DOHH2 (cell line): ENCODE results near the gene CFAP74.

ENCODE experiments used
- EZH2phosphoT487 ChIP-seq: fragments of 200-600 bp; sonication (generic); IDR thresholded peaks from 2 replicates; pipeline ENCODE4 v1.6.1; 2017; ENCODE audit warnings: borderline replicate concordance, mild to moderate bottlenecking, antibody characterized with exemption, low read length, moderate library complexity, mixed read lengths
- TF ChIP-seq, protein P1 (sequence below): fragments of 200-600 bp; sonication (generic); IDR thresholded peaks from one replicate; pipeline ENCODE4 v1.5.1; 2014; ENCODE audit warnings: antibody characterized with exemption, mild to moderate bottlenecking, low read depth, low read length; ENCODE audit not compliant: poor library complexity, severe bottlenecking

DNA sequence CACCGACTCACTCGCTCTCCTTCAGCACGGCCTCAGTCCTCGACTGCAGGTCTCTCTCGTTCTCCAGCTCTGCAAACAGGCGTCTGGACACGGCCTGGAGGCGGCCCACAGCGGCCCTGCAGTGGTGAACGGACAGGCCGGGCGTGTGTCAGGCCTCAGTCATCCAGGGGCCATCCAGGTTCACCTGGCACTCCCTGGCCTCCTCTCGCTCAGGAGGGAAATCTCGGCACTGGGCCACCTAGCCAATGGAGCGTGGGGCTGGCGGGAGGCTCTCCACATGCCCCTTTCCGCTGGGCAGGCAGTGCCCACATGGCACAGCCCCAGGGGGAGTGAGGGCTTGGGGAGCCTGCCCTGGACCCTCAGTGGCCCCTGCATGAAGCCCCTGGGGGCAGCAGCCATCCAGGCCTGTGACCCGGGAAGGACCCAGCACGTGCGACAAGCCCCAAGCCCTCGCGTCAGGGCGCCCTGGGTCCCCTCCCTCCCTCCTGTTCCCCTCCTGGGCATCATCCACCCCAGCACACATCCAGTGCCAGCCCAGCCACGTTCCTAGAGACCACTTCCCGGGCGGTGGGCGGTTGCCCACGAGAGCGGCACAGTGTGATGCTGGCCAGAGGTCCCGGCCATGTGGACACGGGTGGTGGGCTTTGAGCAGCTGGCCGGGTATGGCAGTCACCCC, 18.1 kb downstream of the CFAP74 start:
- TF ChIP-seq EZH2phosphoT487, result no peak
- TF ChIP-seq, protein P1, sequence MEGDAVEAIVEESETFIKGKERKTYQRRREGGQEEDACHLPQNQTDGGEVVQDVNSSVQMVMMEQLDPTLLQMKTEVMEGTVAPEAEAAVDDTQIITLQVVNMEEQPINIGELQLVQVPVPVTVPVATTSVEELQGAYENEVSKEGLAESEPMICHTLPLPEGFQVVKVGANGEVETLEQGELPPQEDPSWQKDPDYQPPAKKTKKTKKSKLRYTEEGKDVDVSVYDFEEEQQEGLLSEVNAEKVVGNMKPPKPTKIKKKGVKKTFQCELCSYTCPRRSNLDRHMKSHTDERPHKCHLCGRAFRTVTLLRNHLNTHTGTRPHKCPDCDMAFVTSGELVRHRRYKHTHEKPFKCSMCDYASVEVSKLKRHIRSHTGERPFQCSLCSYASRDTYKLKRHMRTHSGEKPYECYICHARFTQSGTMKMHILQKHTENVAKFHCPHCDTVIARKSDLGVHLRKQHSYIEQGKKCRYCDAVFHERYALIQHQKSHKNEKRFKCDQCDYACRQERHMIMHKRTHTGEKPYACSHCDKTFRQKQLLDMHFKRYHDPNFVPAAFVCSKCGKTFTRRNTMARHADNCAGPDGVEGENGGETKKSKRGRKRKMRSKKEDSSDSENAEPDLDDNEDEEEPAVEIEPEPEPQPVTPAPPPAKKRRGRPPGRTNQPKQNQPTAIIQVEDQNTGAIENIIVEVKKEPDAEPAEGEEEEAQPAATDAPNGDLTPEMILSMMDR, result no peak
